ENCODE measurements around the gene FKBP10. TPM values are rescaled to one million over a fixed set of nuclear protein-coding genes. Genes with fewer than 3 reads are reported as not detected.

The FKBP10 gene
- polyA plus RNA-seq, 1 of the 3 experiments (the other 2 are of a cell fraction) = 360 TPM

- Histone ChIP-seq H3K9me2 (no peaks in the 10 kb centered on the region), H3K27me3 (ENCODE audit: insufficient read depth) (no peaks in the 10 kb centered on the region), H3K9me3 (no peaks in the 10 kb centered on the region), H3K9ac (no peak overlapping the region), H4K20me1 (ENCODE audit: insufficient read depth) (peaks cover 4% of the 10 kb centered on the region; the same call in 1 of the 2 replicates), H2AFZ (ENCODE audit: low read depth) (no peak overlapping the region), H3K27ac (ENCODE audit: low read depth in 2 of 2, low read length in 1 of 2) (no peak overlapping the region; a peak in 1 of 4 replicates), H3K4me1 (ENCODE audit: control insufficient read depth in 1 of 2, insufficient read depth in 2 of 2, low read depth in 1 of 2, low read length in 1 of 2) (peaks cover 4 to 27% of the 10 kb centered on the region in 2 experiments; a peak in 3 of 4 replicates), H3K79me2 (ENCODE audit: insufficient read depth) (no peaks in the 10 kb centered on the region), H3K4me2 (no peak overlapping the region), H3K4me3 (ENCODE audit: low read depth in 2 of 2, low read length in 1 of 2) (no peak overlapping the region), H3K36me3 (replicated peaks in 1 of 2; ENCODE audit: control insufficient read depth in 1 of 2, insufficient read depth in 2 of 2, low read length in 1 of 2) (peaks cover 0 to 4% of the 10 kb centered on the region in 2 experiments), H3F3A (replicated peaks; ENCODE audit: insufficient read depth) (peaks cover 10% of the 10 kb centered on the region)
- WGBS (ENCODE audit: low lambda C conversion rate) = 94% methylated on average over 3 of the region's 4 CpGs
- POLR2A ChIA-PET = interaction anchor here (0.9 kb wide), 1 partner anchor 14 kb away, joined by 3 read pairs; the partner anchor contains the start of gene JUP
- no peak for DNase-seq
- TF ChIP-seq IRF3 (IDR thresholded peaks at IDR 0.05; ENCODE audit: low read depth, low read length) (no peak), ELF1 (IDR thresholded peaks at IDR 0.05) (no peak), RCOR1 (IDR thresholded peaks at IDR 0.05; ENCODE audit: low read length) (no peak), RFX5 (IDR thresholded peaks at IDR 0.05; ENCODE audit: low read length) (no peak), CHD2 (IDR thresholded peaks at IDR 0.05; ENCODE audit: low read length, partially characterized antibody) (no peak), SIN3A (IDR thresholded peaks at IDR 0.05; ENCODE audit: borderline replicate concordance, low read depth, low read length) (no peak), EZH2phosphoT487 (IDR thresholded peaks at IDR 0.05; ENCODE audit: borderline replicate concordance, low read depth) (no peak), TCF12 (IDR thresholded peaks at IDR 0.05) (no peak), GABPA (IDR thresholded peaks at IDR 0.05; ENCODE audit: low read depth) (no peak), MXI1 (IDR thresholded peaks at IDR 0.05; ENCODE audit: low read depth, low read length) (no peak), FOSL2 (IDR thresholded peaks at IDR 0.05; ENCODE audit: borderline replicate concordance, low read depth) (no peak), USF2 (IDR thresholded peaks at IDR 0.05; ENCODE audit: borderline replicate concordance, low read depth, low read length) (no peak), FOXJ3 (CRISPR knock-in tag; IDR thresholded peaks at IDR 0.05) (no peak), TAF1 (IDR thresholded peaks at IDR 0.05; ENCODE audit: borderline replicate concordance, low read depth, low read length) (no peak), RXRA (IDR thresholded peaks at IDR 0.05; ENCODE audit: borderline replicate concordance, low read depth) (no peak), JUND (IDR thresholded peaks at IDR 0.05) (no peak)
- CTCF ChIA-PET = interaction anchor here (3.9 to 5.0 kb wide), 2 partner anchors 14 to 30 kb away, joined by 15 to 35 read pairs; partner anchors contain the start of gene JUP
Observed at GRCh38 chr17:41772218-41772585, 40.6 kb upstream of the FKBP10 start.

GRCh38 chr17:41772586-41773189 lies 40.1 kb upstream of the FKBP10 start:
- H3K27me3 ChIP-seq (ENCODE audit: insufficient read depth) = no peaks in the 10 kb centered on the region
- DNase-seq = no peak
- peak overlapping the region in 1 of 2 experiments; percentile 56; a peak in 1 of 4 replicates for H3K27ac ChIP-seq (ENCODE audit: low read depth in 2 of 2, low read length in 1 of 2)
- H2AFZ ChIP-seq (ENCODE audit: low read depth) = no peak overlapping the region
- no peaks in the 10 kb centered on the region for H3K36me3 ChIP-seq (replicated peaks in 1 of 2; ENCODE audit: control insufficient read depth in 1 of 2, insufficient read depth in 2 of 2, low read length in 1 of 2)
- H3K9me3 ChIP-seq = no peaks in the 10 kb centered on the region
- TF ChIP-seq JUND (IDR thresholded peaks at IDR 0.05) (no peak), RXRA (IDR thresholded peaks at IDR 0.05; ENCODE audit: borderline replicate concordance, low read depth) (no peak), FOXM1 (IDR thresholded peaks at IDR 0.05; ENCODE audit: low read depth) (no peak), EP300 (IDR thresholded peaks at IDR 0.05; ENCODE audit: borderline replicate concordance in 1 of 2, low read depth in 1 of 2, low read length in 1 of 2) (no peak), MAX (IDR thresholded peaks at IDR 0.05; ENCODE audit: low read depth) (no peak), PBX3 (IDR thresholded peaks at IDR 0.05) (no peak)
- H3K4me1 ChIP-seq (ENCODE audit: control insufficient read depth in 1 of 2, insufficient read depth in 2 of 2, low read depth in 1 of 2, low read length in 1 of 2) = peaks cover 7 to 32% of the 10 kb centered on the region in 2 experiments
- H3K9me2 ChIP-seq = no peaks in the 10 kb centered on the region
- H3K4me2 ChIP-seq = no peak overlapping the region
- POLR2A ChIA-PET = interaction anchor here (0.9 to 2.2 kb wide), 2 partner anchors 13 to 14 kb away, joined by 3 to 10 read pairs; partner anchors contain the start of gene JUP
- peaks cover 15% of the 10 kb centered on the region for H3F3A ChIP-seq (replicated peaks; ENCODE audit: insufficient read depth)
- 90% methylated on average over 12 of the region's 19 CpGs for WGBS (ENCODE audit: low lambda C conversion rate)
- H4K20me1 ChIP-seq (ENCODE audit: insufficient read depth) = peaks cover 6% of the 10 kb centered on the region; the same call in 1 of the 2 replicates
- no peaks in the 10 kb centered on the region for H3K79me2 ChIP-seq (ENCODE audit: insufficient read depth)
- H3K4me3 ChIP-seq (ENCODE audit: low read depth in 2 of 2, low read length in 1 of 2) = no peak overlapping the region
- H3K9ac ChIP-seq = no peak overlapping the region
- CTCF ChIA-PET = interaction anchor here (0.6 to 5.0 kb wide), 3 partner anchors 13 to 111 kb away, joined by 3 to 35 read pairs (median 15); partner anchors contain the start of gene JUP
